GM18873 (cell line): ENCODE measurements around the gene FRAT2.
A peak's percentile ranks its signal among the peaks of the same experiment; 100 is the strongest.
"Not testable (repeated sequence)": the region's sequence is repeated elsewhere in the genome, so short reads cannot be mapped to it uniquely, and the experiment has no call there.

Source experiments
- ATAC-seq: cut with Tn5 transposase; IDR thresholded peaks from one replicate; pipeline ENCODE4 v1.9.1; 2021; ENCODE audit warnings: mild to moderate bottlenecking, moderate library complexity, moderate number of reproducible peaks; ENCODE audit not compliant: unreplicated experiment, low FRiP score

The FRAT2 gene

DNA sequence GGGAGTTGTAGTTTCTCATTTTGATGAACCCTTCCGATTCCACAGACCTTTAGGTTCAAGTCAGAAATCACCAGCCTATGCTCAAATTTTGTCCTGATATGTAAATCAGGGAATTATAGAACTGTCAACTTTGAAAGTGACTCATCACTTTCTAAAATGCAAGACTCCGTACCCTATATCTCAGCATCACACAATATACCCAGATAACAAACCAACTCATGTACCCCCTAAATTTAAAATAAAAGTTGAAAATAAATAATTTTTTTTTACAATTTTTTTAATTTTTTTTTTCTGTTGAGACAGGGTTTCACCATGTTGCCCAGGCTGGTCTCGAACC lies 41.7 kb downstream of the FRAT2 start:
- no peak for ATAC-seq

DNA sequence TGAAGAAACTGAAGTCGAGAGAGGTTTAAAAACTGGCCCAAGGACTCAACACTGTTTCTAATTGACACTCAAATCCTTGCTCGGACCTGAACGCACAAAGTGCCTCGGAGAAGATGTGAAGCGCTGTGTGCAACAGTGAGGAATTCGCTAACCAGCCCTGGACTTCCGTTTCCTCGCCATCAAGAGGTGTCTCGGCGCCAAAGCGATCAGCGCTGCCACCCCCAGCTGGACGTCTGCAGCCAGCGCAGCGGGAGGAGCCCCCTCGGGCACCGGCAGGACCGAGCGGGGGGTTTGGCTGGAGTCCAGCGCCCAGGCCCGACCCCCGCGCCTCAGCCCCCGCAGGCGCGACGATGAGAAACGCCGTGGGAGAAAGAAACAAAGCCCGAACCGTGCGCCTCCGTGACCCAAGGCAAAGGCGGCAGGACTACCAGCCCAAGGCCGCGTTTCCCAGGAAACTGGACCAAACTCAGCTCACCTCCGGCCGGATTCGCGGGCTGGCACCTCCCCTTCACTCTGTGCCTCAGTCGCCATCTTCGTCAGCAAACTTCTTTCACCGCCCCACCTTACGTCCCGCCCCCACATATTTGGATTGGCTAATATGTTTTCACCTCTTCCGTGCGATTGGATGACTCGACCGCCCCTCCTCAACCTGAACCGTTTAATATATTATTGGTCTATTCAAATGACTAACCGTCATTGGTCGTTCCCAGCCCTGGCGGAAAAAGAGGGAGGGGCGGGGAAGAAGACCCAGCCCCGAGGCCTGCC lies 42.2 kb downstream of the FRAT2 start, which contains the start of gene ARHGAP19:
TSS of gene ARHGAP19 (minus strand) at position 541 of the 765 bp plus-strand sequence. CDS start at position 531, 10 bp downstream.
- ATAC-seq, result peak; percentile 96

DNA sequence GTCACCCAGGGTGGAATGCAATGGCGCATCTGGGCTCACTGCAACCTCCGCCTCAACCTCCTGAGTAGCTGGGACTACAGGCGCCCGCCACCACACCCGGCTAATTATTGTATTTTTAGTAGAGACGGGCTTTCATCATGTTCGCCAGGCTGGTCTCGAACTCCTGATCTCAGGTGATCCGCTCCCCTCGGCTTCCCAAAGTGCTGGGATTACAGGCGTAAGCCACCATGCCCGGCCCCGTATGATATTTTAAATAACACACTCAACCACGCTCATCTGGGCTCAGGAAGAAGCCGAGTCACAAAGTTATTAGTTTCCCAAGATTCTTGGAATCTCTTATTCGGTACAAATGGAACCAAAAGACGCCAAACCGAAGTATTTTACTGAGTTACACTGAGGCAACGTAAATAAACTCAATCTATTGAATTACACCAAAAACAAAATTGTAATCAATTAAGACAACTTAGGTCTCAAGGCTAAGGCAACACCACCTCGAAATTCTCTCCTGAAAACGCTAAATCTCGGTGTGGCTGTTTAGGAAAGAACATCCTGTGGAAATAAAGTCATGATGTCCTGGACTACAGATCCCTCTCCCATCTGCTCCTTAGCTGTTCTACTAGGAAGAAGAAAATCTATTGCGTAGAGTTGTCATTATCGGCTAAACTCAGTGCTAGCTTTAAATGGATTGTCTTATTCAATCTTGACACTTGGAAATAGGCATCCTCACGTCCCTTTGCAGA lies 43.0 kb downstream of the FRAT2 start:
- no peak for ATAC-seq

DNA sequence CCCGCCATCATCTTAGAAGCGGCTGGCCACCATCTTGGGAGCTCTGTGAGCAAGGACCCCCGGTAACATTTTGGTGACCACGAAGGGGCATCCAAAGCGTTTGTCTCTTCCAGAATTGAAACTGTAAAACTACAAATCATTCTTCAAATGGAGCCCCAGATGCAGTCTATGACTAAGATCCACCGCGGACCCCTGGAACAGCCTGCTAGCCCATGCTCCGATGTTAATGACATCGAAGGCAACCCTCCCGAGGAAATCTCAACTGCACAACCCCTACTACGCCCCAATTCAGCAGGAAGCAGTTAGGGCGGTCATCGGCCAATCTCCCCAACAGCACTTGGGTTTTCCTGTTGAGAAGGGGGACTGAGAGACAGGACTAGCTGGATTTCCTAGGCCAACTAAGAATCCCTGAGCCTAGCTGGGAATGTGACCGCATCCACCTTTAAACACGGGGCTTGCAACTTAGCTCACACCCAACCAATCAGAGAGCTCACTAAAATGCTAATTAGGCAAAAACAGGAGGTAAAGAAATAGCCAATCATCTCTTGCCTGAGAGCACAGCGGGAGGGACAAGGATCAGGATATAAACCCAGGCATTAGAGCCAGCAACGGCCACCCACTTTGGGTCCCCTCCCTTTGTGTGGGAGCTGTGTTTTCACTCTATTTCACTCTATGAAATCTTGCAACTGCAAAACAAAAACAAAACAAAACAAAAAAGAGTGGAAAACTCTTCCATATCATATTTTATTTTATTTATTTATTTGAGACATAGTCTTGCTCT lies 43.8 kb downstream of the FRAT2 start:
- ATAC-seq, result not testable (repeated sequence)

DNA sequence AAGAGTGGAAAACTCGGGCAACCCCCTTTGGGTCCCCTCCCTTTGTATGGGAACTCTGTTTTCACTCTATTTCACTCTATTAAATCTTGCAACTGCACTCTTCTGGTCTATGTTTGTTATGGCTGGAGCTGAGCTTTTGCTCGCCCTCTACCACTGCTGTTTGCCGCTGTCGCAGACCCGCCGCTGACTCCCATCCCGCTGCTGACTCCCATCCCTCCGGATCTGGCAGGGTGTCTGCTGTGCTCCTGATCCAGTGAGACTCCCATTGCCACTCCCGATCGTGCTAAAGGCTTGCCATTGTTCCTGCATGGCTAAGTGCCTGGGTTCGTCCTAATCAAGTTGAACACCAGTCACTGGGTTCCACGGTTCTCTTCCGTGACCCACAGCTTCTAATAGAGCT lies 44.5 kb downstream of the FRAT2 start:
- ATAC-seq, result not testable (repeated sequence)
